HepG2 (cell line): ENCODE measurements around the gene NOTUM. TPM values are rescaled to one million over a fixed set of nuclear protein-coding genes. Genes with fewer than 3 reads are reported as not detected.

Source experiments
- ATF3 ChIP-seq: sonication (generic); formaldehyde crosslinking; IDR thresholded peaks from 2 replicates; pipeline ENCODE4 v1.4.0; 2020; ENCODE audit warnings: missing genetic modification reagents
- CBX5 ChIP-seq: sonication (generic); formaldehyde crosslinking; IDR thresholded peaks from 2 replicates; pipeline ENCODE4 v1.4.0; 2020; ENCODE audit warnings: missing genetic modification reagents, borderline replicate concordance
- DNMT3B ChIP-seq: conservative IDR thresholded peaks from 2 replicates; pipeline ENCODE4 v1.6.1; 2016; ENCODE audit warnings: missing biosample characterization, control low read depth
- ERF ChIP-seq: IDR thresholded peaks from 2 replicates; pipeline ENCODE4 v1.6.1; 2018; ENCODE audit warnings: missing biosample characterization, missing genetic modification reagents
- HBP1 ChIP-seq: IDR thresholded peaks from 2 replicates; pipeline ENCODE4 v1.6.1; 2016; ENCODE audit warnings: low read depth, control low read depth
- HHEX ChIP-seq: IDR thresholded peaks from 2 replicates; pipeline ENCODE4 v1.6.1; 2016; ENCODE audit warnings: control low read depth
- ISL2 ChIP-seq: sonication (generic); formaldehyde crosslinking; IDR thresholded peaks from 2 replicates; pipeline ENCODE4 v1.5.0; 2020; ENCODE audit warnings: missing genetic modification reagents
- JUNB ChIP-seq: sonication (generic); formaldehyde crosslinking; IDR thresholded peaks from 2 replicates; pipeline ENCODE4 v1.8.0; 2022; ENCODE audit warnings: missing genetic modification reagents, mild to moderate bottlenecking, borderline replicate concordance
- MXD1 ChIP-seq: sonication (generic); formaldehyde crosslinking; IDR thresholded peaks from 2 replicates; pipeline ENCODE4 v1.4.0; 2020; ENCODE audit warnings: mild to moderate bottlenecking, missing genetic modification reagents
- NKX3-1 ChIP-seq: sonication (generic); formaldehyde crosslinking; IDR thresholded peaks from 2 replicates; pipeline ENCODE4 v1.5.0; 2020; ENCODE audit warnings: missing genetic modification reagents
- PAX8 ChIP-seq: sonication (generic); formaldehyde crosslinking; IDR thresholded peaks from 2 replicates; pipeline ENCODE4 v1.8.0; 2022; ENCODE audit warnings: mild to moderate bottlenecking, missing genetic modification reagents, borderline replicate concordance
- PBX2 ChIP-seq: IDR thresholded peaks from 2 replicates; pipeline ENCODE4 v1.6.1; 2016; ENCODE audit warnings: control low read depth
- SALL1 ChIP-seq: sonication (generic); formaldehyde crosslinking; IDR thresholded peaks from 2 replicates; pipeline ENCODE4 v1.8.0; 2022; ENCODE audit warnings: mild to moderate bottlenecking, missing genetic modification reagents
- TCF12 ChIP-seq, 2 experiments: fragments of 450-650 bp in 1 of 2; sonication (generic) in 1 of 2; formaldehyde crosslinking in 1 of 2; IDR thresholded peaks; 2 replicates each; pipeline versions ENCODE4 v1.6.1 to v1.8.0; 2017 to 2022; ENCODE audit warnings: antibody characterized with exemption in 1 of 2, mild to moderate bottlenecking in 1 of 2, missing genetic modification reagents in 1 of 2, moderate library complexity in 1 of 2
- ZBTB42 ChIP-seq: sonication (generic); formaldehyde crosslinking; IDR thresholded peaks from 2 replicates; pipeline ENCODE4 v1.5.0; 2020; ENCODE audit warnings: mild to moderate bottlenecking, missing genetic modification reagents
- ZGPAT ChIP-seq: IDR thresholded peaks from 2 replicates; pipeline ENCODE4 v1.6.1; 2016; ENCODE audit warnings: mild to moderate bottlenecking
- ZKSCAN1 ChIP-seq: fragments of 150-350 bp; IDR thresholded peaks from 2 replicates; pipeline ENCODE4 v1.6.1; 2014; ENCODE audit warnings: low read length
- ZNF362 ChIP-seq: sonication (generic); formaldehyde crosslinking; IDR thresholded peaks from 2 replicates; pipeline ENCODE4 v1.4.0; 2020; ENCODE audit warnings: missing genetic modification reagents, mild to moderate bottlenecking, borderline replicate concordance
- ZNF547 ChIP-seq: sonication (generic); formaldehyde crosslinking; IDR thresholded peaks from 2 replicates; pipeline ENCODE4 v1.5.1; 2020; ENCODE audit warnings: mild to moderate bottlenecking, missing genetic modification reagents
- ZNF7 ChIP-seq: IDR thresholded peaks from 2 replicates; pipeline ENCODE4 v1.6.1; 2016; ENCODE audit warnings: missing biosample characterization, missing genetic modification reagents
- ZSCAN22 ChIP-seq: sonication (generic); formaldehyde crosslinking; IDR thresholded peaks from 2 replicates; pipeline ENCODE4 v1.4.0; 2020; ENCODE audit warnings: mild to moderate bottlenecking, missing genetic modification reagents
- ZXDC ChIP-seq: sonication (generic); formaldehyde crosslinking; IDR thresholded peaks from 2 replicates; pipeline ENCODE4 v1.5.0; 2020; ENCODE audit warnings: mild to moderate bottlenecking, missing genetic modification reagents
- polyA plus RNA-seq, 8 experiments: library from polyadenylated mRNA; depleted of rRNA in 3 of 8; stranded (reverse) in 7 of 8; unstranded in 1 of 8; fragments of >200 nt; fragmentation: Illumina TruSeq in 4 of 8; extraction: Trizol in 4 of 8; gene quantifications; 2 replicates each; pipeline versions ENCODE4 v1.2.1 to v1.2.3, GENCODE V29; 2011 to 2016; ENCODE audit warnings: low read depth in 4 of 8, missing spikeins in 1 of 8, mixed read lengths in 1 of 8; ENCODE audit not compliant: insufficient read depth in 1 of 8
- total RNA-seq, 5 experiments: library from RNA; depleted of rRNA; stranded (reverse); fragments of >200 nt; fragmentation: Illumina TruSeq; extraction: Trizol; gene quantifications; 2 replicates each; pipeline ENCODE4 v1.2.3, GENCODE V29; 2016; ENCODE audit warnings: low read depth in 1 of 5

The NOTUM gene
- total and polyA plus RNA-seq, 2 of the 13 experiments (the other 11 are each of a cell fraction or from before 2014, with no cell fraction given), result 150 to 160 TPM

- TF ChIP-seq MXD1 (CRISPR knock-in tag) (no peak), HHEX (no peak), ZNF547 (CRISPR knock-in tag) (no peak), ZSCAN22 (CRISPR knock-in tag) (no peak), SALL1 (no peak), NKX3-1 (CRISPR knock-in tag) (no peak), ZNF7 (no peak), JUNB (CRISPR knock-in tag) (no peak), ZBTB42 (CRISPR knock-in tag) (no peak), CBX5 (CRISPR knock-in tag) (peak; percentile 6; the same call in 1 of the 2 replicates), ERF (CRISPR knock-in tag) (no peak; the same call in 1 of the 2 replicates), ZNF362 (CRISPR knock-in tag) (no peak), TCF12 (IDR thresholded peaks at IDR 0.05) (no peak), TCF12 (CRISPR knock-in tag; IDR thresholded peaks at IDR 0.05) (no peak), ZXDC (CRISPR knock-in tag) (no peak), HBP1 (CRISPR knock-in tag) (no peak), PAX8 (no peak), ZGPAT (0 out of 2 replicates have a peak, but pooled peaks have one; percentile 21), PBX2 (CRISPR knock-in tag) (no peak), ISL2 (no peak), ZKSCAN1 (no peak), ATF3 (CRISPR knock-in tag) (no peak), DNMT3B (CRISPR knock-in tag) (no peak)
Measured at GRCh38 chr17:81958633-81959342, 2.2 kb downstream of the NOTUM start (continued).
